ENCODE results near the gene PHF2. TPM values are rescaled to one million over a fixed set of nuclear protein-coding genes. Genes with fewer than 3 reads are reported as not detected.

PHF2 gene
- total and polyA plus RNA-seq, 4 experiments from 2014 or later = 0.48 to 41.2 (median 21.0) TPM

DNA sequence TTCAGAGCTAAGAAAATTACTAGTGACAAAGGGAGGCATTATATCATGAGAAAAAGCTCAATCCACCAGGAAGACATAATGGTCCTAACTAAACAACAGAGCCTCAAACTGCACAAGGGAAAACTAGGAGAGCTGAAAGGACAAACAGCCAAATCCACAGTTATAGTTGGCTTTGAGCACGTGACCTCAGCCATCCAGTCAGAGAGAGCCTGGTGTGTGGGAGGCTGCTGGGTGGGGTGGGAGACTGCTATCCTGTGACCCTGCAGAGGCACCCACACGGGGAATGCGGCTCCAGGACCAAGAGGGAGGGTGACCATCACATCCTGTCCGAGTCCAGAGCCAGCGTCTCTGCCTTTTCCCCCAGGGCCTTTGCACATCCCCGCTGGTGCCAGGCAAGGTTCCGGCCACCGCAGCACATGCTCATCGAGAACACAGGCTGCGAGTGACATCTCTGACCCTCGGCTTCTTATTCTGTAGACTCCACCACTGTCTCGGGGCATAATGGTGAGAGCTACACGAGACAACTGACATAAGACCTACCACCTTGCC, 145.1 kb downstream of the PHF2 start:
- H3K27me3 Mint-ChIP-seq = peaks cover 5 to 14% of the 10 kb centered on the region in 2 donors
- DNase-seq = no peak
- peaks cover 0 to 16% (median 10%) of the 10 kb centered on the region in 8 donors for H3K9me3 Mint-ChIP-seq
- H3K27me3 ChIP-seq (ENCODE audit: insufficient read depth, low read length) = peaks cover under 1% of the 10 kb centered on the region
- no peak overlapping the region for H3K27ac Mint-ChIP-seq
- POLR2A ChIA-PET (ENCODE audit: partially characterized antibody) = no interaction called here
- H3K27ac ChIP-seq (ENCODE audit: low read depth, low read length) = no peak overlapping the region
- H3K4me3 ChIP-seq (ENCODE audit: low read length in 2 of 2) = no peak overlapping the region
- H3K4me3 Mint-ChIP-seq = no peak overlapping the region
- H3K4me1 ChIP-seq (ENCODE audit: insufficient read depth, low read length) = no peaks in the 10 kb centered on the region
- H3K4me1 Mint-ChIP-seq = peaks cover 0 to 7% (median under 1%) of the 10 kb centered on the region in 4 donors
- H3K9me3 ChIP-seq (ENCODE audit: control insufficient read depth in 1 of 2, low read length in 2 of 2) = no peaks in the 10 kb centered on the region
- intact Hi-C loops (cut with micrococcal nuclease) = no loop called here
- no peaks in the 10 kb centered on the region for H3K36me3 Mint-ChIP-seq
- CTCF ChIA-PET (ENCODE audit: partially characterized antibody) = no interaction called here
- no peaks in the 10 kb centered on the region for H3K36me3 ChIP-seq (ENCODE audit: insufficient read depth, low read length)

DNA sequence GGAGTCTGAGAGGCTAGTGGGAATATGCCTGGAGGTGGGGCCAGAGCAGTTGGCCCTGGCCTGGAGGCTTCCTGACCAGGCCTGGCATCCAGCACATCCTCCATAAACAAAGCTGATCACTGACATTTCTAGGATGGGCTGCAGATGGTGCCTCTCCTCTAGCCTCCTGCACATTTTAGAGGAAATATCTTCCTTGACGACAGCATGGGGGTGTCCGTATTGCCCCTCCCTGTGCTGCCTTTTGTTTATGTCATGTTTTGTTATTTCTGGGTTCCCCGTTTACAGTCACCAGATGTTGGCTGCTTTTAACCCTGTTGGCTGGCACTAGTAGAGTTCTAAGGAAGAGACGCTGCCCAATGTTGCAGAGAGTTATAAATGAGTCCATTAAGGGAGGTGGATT, 148.5 kb downstream of the PHF2 start:
- H3K9me3 Mint-ChIP-seq = peaks cover 0 to 19% (median 5%) of the 10 kb centered on the region in 8 donors
- Histone ChIP-seq H3K4me1 (ENCODE audit: insufficient read depth, low read length) (no peaks in the 10 kb centered on the region), H3K27ac (ENCODE audit: low read depth, low read length) (no peak overlapping the region), H3K9me3 (ENCODE audit: control insufficient read depth in 1 of 2, low read length in 2 of 2) (no peaks in the 10 kb centered on the region), H3K36me3 (ENCODE audit: insufficient read depth, low read length) (no peaks in the 10 kb centered on the region), H3K27me3 (ENCODE audit: insufficient read depth, low read length) (peaks cover 5% of the 10 kb centered on the region), H3K4me3 (ENCODE audit: low read length in 2 of 2) (no peak overlapping the region)
- H3K27ac Mint-ChIP-seq = no peak overlapping the region
- no peak overlapping the region for H3K4me3 Mint-ChIP-seq
- POLR2A ChIA-PET (ENCODE audit: partially characterized antibody) = no interaction called here
- H3K36me3 Mint-ChIP-seq = no peaks in the 10 kb centered on the region
- H3K27me3 Mint-ChIP-seq = peaks cover 10 to 20% of the 10 kb centered on the region in 2 donors
- CTCF ChIA-PET (ENCODE audit: partially characterized antibody) = no interaction called here
- intact Hi-C loops (cut with micrococcal nuclease) = no loop called here
- H3K4me1 Mint-ChIP-seq = no peaks in the 10 kb centered on the region
- no peak for DNase-seq

DNA sequence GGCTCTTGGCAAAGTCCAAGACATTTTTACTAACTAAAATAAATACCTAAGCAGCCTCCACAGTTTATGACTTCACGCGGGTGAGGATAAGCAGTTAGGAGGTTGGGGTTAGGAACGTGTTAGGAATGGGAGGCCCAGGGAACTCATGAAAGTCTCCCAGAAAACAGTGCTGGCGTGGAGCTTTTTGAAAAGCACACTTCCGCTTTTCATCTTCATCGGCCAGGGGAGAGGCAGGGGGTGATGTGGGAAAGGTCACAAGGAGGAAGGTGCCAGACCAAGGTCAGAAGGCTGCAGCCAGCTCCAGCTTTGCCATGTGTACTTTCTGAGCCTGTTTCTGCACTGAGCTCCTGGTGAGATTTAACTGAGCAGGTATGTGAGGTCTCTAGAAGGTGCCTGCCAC, 149.0 kb downstream of the PHF2 start:
- peaks cover 8 to 19% of the 10 kb centered on the region in 2 donors for H3K27me3 Mint-ChIP-seq

GRCh38 chr9:93726147-93726546, 149.8 kb downstream of the PHF2 start:
- POLR2A ChIA-PET (ENCODE audit: partially characterized antibody) = no interaction called here
- Histone ChIP-seq H3K27me3 (ENCODE audit: insufficient read depth, low read length) (peaks cover 5% of the 10 kb centered on the region), H3K9me3 (ENCODE audit: control insufficient read depth in 1 of 2, low read length in 2 of 2) (no peaks in the 10 kb centered on the region), H3K27ac (ENCODE audit: low read depth, low read length) (no peak overlapping the region), H3K36me3 (ENCODE audit: insufficient read depth, low read length) (no peaks in the 10 kb centered on the region), H3K4me3 (ENCODE audit: low read length in 2 of 2) (no peak overlapping the region), H3K4me1 (ENCODE audit: insufficient read depth, low read length) (no peaks in the 10 kb centered on the region)
- Mint-ChIP-seq H3K9me3 (peaks cover 0 to 28% (median 5%) of the 10 kb centered on the region in 8 donors), H3K27ac (no peak overlapping the region), H3K4me1 (no peaks in the 10 kb centered on the region), H3K27me3 (peaks cover 12 to 20% of the 10 kb centered on the region in 2 donors), H3K4me3 (no peak overlapping the region), H3K36me3 (no peaks in the 10 kb centered on the region)
- intact Hi-C loops (cut with micrococcal nuclease) = no loop called here
- CTCF ChIA-PET (ENCODE audit: partially characterized antibody) = no interaction called here
- DNase-seq = no peak

More for the DNA sequence above, 149.0 kb downstream of the PHF2 start:
- Mint-ChIP-seq H3K4me3 (no peak overlapping the region), H3K9me3 (peaks cover 0 to 20% (median 5%) of the 10 kb centered on the region in 8 donors), H3K36me3 (no peaks in the 10 kb centered on the region), H3K4me1 (no peaks in the 10 kb centered on the region), H3K27ac (no peak overlapping the region)
- Histone ChIP-seq H3K27me3 (ENCODE audit: insufficient read depth, low read length) (peaks cover 5% of the 10 kb centered on the region), H3K4me1 (ENCODE audit: insufficient read depth, low read length) (no peaks in the 10 kb centered on the region), H3K36me3 (ENCODE audit: insufficient read depth, low read length) (no peaks in the 10 kb centered on the region), H3K9me3 (ENCODE audit: control insufficient read depth in 1 of 2, low read length in 2 of 2) (no peaks in the 10 kb centered on the region), H3K27ac (ENCODE audit: low read depth, low read length) (no peak overlapping the region), H3K4me3 (ENCODE audit: low read length in 2 of 2) (no peak overlapping the region)
- POLR2A ChIA-PET (ENCODE audit: partially characterized antibody) = no interaction called here
- intact Hi-C loops (cut with micrococcal nuclease) = no loop called here
- CTCF ChIA-PET (ENCODE audit: partially characterized antibody) = no interaction called here
- DNase-seq = no peak

Small RNAs within 50 kb of the gene (microRNA-seq; reads per million reads assigned to microRNA genes)
- gene MIR548AU (ENCODE audit: borderline microRNAs expressed, borderline number of aligned reads, borderline replicate concordance) = not detected

Other genes with a start within 250 kb of the PHF2 start
- 10 to 100 TPM; 85.8 to 88.5 TPM for gene FAM120A, start 124.9 kb upstream of the PHF2 start, total RNA-seq
- 10 to 100 TPM in 1 of 2 donors, 1 to 10 TPM in 1; 6.2 to 14.0 TPM for gene FAM120A, start 124.9 kb upstream of the PHF2 start, polyA plus RNA-seq
- gene FAM120AOS, start 123.0 kb upstream of the PHF2 start, total RNA-seq = 10 to 100 TPM; 49.7 to 50.8 TPM
- 10 to 100 TPM; 57.5 to 64.6 TPM for gene FAM120AOS, start 123.0 kb upstream of the PHF2 start, polyA plus RNA-seq

All from CD4-positive, alpha-beta memory T cell (primary cell).